ENCODE data around the gene TEX2.
"Not testable (repeated sequence)": the region's sequence is repeated elsewhere in the genome, so short reads cannot be mapped to it uniquely, and the experiment has no call there.

TEX2 gene

GRCh38 chr17:64133546-64134215, 129.4 kb downstream of the TEX2 start:
- peak; percentile 72 for DNase-seq

- DNase-seq: no peak
Observed at GRCh38 chr17:64131606-64132270, 131.3 kb downstream of the TEX2 start.

GRCh38 chr17:64130559-64131001, 132.5 kb downstream of the TEX2 start:
- no peak for DNase-seq

GRCh38 chr17:64129765-64130558, 133.1 kb downstream of the TEX2 start, which contains the start of gene ERN1:
TSS of gene ERN1 (minus strand) at chr17:64130144. CDS start at chr17:64130029, 115 bp downstream.
- DNase-seq: peak; percentile 78

- DNase-seq: no peak
Observed at GRCh38 chr17:64129515-64129764, 133.6 kb downstream of the TEX2 start.

GRCh38 chr17:64128787-64129514, 134.1 kb downstream of the TEX2 start:
- no peak for DNase-seq

- DNase-seq: no peak
Observed at GRCh38 chr17:64126918-64127317, 136.1 kb downstream of the TEX2 start.

GRCh38 chr17:64125937-64126336, 137.1 kb downstream of the TEX2 start:
- DNase-seq: no peak

GRCh38 chr17:64124609-64125008, 138.5 kb downstream of the TEX2 start:
- DNase-seq: no peak

- peak; percentile 48 for DNase-seq
Observed at GRCh38 chr17:64123114-64123513, 139.9 kb downstream of the TEX2 start.

GRCh38 chr17:64120972-64121786, 141.9 kb downstream of the TEX2 start:
- not testable (repeated sequence) for DNase-seq

GRCh38 chr17:64120159-64120810, 142.8 kb downstream of the TEX2 start:
- DNase-seq: no peak

- peak; percentile 63 for DNase-seq
Observed at GRCh38 chr17:64117981-64118979, 144.8 kb downstream of the TEX2 start.

GRCh38 chr17:64115822-64116534, 147.1 kb downstream of the TEX2 start:
- peak; percentile 35 for DNase-seq

GRCh38 chr17:64115043-64115698, 147.9 kb downstream of the TEX2 start:
- no peak for DNase-seq

GRCh38 chr17:64113006-64113405, 150.1 kb downstream of the TEX2 start:
- no peak for DNase-seq

- DNase-seq: no peak
Observed at GRCh38 chr17:64111831-64112230, 151.2 kb downstream of the TEX2 start.

- no peak for DNase-seq
Observed at GRCh38 chr17:64110379-64111152, 152.5 kb downstream of the TEX2 start.

Data from MV-4-11 (cell line).